Fibroblast of skin of right quadriceps (primary cell): ENCODE data around the gene ACACB.

Experiments
- DNase-seq: peaks from one replicate; pipeline ENCODE4 v3.0.0-alpha.2; 2013

The ACACB gene

GRCh38 chr12:109221277-109221931, 105.0 kb downstream of the ACACB start:
- DNase-seq, result no peak

GRCh38 chr12:109222062-109222461, 105.7 kb downstream of the ACACB start:
- DNase-seq, result no peak

- DNase-seq, result no peak
Measured at GRCh38 chr12:109222496-109222895, 106.1 kb downstream of the ACACB start.

GRCh38 chr12:109223211-109223610, 106.8 kb downstream of the ACACB start:
- DNase-seq, result no peak

- DNase-seq, result no peak
Measured at GRCh38 chr12:109223868-109224267, 107.5 kb downstream of the ACACB start.

GRCh38 chr12:109228664-109229063, 112.3 kb downstream of the ACACB start:
- no peak for DNase-seq

- DNase-seq, result no peak
Measured at GRCh38 chr12:109230193-109230592, 113.8 kb downstream of the ACACB start.

- no peak for DNase-seq
Measured at GRCh38 chr12:109232731-109233130, 116.3 kb downstream of the ACACB start.

GRCh38 chr12:109234012-109234411, 117.6 kb downstream of the ACACB start:
- DNase-seq, result no peak

- DNase-seq, result no peak
Measured at GRCh38 chr12:109236257-109236656, 119.9 kb downstream of the ACACB start.

GRCh38 chr12:109239179-109239578, 122.8 kb downstream of the ACACB start:
- no peak for DNase-seq

GRCh38 chr12:109239691-109240090, 123.3 kb downstream of the ACACB start:
- DNase-seq, result no peak

- no peak for DNase-seq
Measured at GRCh38 chr12:109240365-109240764, 124.0 kb downstream of the ACACB start.

GRCh38 chr12:109241936-109242335, 125.5 kb downstream of the ACACB start:
- no peak for DNase-seq

- DNase-seq, result no peak
Measured at GRCh38 chr12:109244073-109244472, 127.7 kb downstream of the ACACB start.

GRCh38 chr12:109246221-109246620, 129.8 kb downstream of the ACACB start:
- no peak for DNase-seq

- DNase-seq, result no peak
Measured at GRCh38 chr12:109247831-109248654, 131.7 kb downstream of the ACACB start.

GRCh38 chr12:109250523-109250922, 134.1 kb downstream of the ACACB start:
- DNase-seq, result no peak

- no peak for DNase-seq
Measured at GRCh38 chr12:109252799-109253198, 136.4 kb downstream of the ACACB start.

GRCh38 chr12:109253913-109254544, 137.6 kb downstream of the ACACB start:
- DNase-seq, result no peak

GRCh38 chr12:109255377-109255776, 139.0 kb downstream of the ACACB start:
- DNase-seq, result no peak

- DNase-seq, result no peak
Measured at GRCh38 chr12:109256011-109256410, 139.6 kb downstream of the ACACB start.

GRCh38 chr12:109258201-109258600, 141.8 kb downstream of the ACACB start:
- no peak for DNase-seq
